Retinal pigment epithelial cell (primary cell): ENCODE results near the gene SLC6A5.
A peak's percentile ranks its signal among the peaks of the same experiment; 100 is the strongest.

Experiments used
- DNase-seq: peaks from one replicate; pipeline ENCODE4 v3.0.0-alpha.2; 2010; ENCODE audit warnings: low read depth
- H3K4me3 ChIP-seq: 2 replicates; pipeline ENCODE4 v1.5.1; 2011; ENCODE audit warnings: mild to moderate bottlenecking, low read length, control low read depth, moderate library complexity
- TF ChIP-seq, protein P1 (sequence below): conservative IDR thresholded peaks from 2 replicates; pipeline ENCODE4 v1.5.1; 2011; ENCODE audit warnings: low read depth, low read length, control low read depth, inconsistent platforms

SLC6A5 gene

DNA sequence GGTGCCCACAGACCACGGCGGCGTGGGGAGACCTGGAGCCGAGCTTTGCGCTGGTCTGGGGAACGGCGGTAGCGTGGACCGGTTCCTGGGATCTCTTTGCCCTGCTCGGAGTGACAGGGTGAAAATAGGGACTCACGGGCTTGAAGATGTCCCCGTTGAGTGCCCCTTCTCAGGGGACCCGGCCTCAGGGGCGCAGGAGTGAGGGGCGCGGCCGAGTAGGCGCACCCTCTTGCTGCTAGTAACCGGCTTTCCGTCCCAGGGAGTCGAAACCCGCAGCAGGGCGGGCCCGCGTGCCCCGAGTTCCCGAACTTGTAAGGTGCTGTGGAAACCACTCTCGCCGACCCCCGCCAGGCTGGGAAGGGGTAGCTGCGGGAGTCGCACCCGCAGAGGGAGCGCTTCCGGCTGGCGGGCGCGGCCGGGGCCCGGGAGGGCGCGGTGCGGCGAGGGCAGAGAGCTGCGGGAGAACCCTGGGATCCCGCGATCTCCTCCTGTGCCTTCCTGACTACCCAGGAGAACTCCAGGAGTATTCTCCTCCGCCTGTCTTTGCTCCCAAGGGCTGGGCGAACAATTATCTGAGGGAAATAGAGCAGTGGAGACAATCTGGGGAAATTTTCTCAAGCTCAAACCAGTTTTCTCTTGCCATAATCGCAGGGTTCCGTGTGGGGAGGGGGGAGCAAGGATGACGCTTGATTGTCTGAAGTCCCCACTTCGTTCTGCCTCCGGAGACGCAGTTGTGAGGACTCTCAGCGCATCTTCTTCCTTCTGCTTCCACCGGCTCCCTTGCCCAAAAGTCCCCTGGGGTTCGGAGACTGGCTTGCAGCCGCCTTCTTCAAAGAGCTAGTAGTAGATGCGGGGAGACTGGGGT, 70.6 kb downstream of the SLC6A5 start:
- TF ChIP-seq, protein P1, sequence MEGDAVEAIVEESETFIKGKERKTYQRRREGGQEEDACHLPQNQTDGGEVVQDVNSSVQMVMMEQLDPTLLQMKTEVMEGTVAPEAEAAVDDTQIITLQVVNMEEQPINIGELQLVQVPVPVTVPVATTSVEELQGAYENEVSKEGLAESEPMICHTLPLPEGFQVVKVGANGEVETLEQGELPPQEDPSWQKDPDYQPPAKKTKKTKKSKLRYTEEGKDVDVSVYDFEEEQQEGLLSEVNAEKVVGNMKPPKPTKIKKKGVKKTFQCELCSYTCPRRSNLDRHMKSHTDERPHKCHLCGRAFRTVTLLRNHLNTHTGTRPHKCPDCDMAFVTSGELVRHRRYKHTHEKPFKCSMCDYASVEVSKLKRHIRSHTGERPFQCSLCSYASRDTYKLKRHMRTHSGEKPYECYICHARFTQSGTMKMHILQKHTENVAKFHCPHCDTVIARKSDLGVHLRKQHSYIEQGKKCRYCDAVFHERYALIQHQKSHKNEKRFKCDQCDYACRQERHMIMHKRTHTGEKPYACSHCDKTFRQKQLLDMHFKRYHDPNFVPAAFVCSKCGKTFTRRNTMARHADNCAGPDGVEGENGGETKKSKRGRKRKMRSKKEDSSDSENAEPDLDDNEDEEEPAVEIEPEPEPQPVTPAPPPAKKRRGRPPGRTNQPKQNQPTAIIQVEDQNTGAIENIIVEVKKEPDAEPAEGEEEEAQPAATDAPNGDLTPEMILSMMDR: no peak
- H3K4me3 ChIP-seq: no peak overlapping the region
- DNase-seq: no peak

DNA sequence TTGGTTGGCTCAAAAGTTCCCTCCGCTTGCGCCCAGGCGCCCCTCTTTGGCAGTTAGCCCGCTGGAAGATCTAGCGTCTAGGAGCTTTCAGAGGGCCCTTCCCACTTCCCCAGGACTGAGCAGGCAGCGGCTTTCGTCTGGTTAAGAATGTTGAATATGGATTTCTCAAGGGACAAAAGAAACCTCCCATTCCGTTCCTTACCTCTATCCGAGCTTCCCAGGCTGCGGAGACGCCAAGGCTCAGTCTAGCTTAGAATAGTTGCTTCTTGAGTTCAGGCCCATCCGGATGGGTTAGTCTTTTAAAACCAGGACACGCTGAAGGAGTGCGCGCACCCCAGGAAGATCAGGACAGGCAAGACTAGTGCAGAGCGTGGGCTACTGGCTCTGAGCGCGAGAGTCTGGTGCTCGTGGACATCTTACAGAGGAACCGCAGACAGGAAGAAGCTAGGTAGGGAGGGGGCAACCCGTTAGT, 71.6 kb downstream of the SLC6A5 start:
- TF ChIP-seq, protein P1: no peak
- no peak overlapping the region for H3K4me3 ChIP-seq
- DNase-seq: no peak

DNA sequence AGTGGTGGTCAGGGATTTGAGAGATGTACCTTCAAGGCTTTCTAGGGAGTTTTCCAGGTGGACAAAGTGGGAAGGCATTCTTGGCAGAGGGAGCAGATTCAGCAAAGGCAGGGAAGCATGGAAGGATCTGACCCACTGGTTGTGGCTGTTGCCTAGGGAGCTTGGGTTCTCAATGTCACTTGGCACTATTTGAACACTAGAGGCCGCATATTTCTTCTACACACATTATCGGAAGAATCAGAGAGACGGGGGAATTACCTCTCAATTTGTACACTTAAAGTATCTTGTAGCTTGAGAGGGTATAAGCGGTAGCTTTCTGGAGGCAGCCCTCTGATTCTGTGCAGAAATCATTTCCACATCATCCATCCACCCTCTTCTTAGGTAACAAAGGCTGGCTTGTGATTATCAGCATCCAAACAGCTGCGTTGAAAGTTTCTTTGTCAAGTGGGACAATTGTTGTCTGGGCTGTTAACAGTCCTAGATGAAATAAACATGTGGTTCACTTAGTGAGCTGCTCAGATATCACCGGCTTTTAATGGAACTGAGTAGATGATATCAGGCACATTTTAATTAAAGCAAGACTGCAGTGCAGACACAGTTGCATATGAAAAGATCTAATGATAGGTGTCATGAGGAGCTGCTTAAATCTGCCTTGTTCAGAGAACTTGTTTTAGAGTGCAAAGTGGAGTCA, 72.6 kb downstream of the SLC6A5 start:
- DNase-seq: no peak
- H3K4me3 ChIP-seq: no peak overlapping the region
- TF ChIP-seq, protein P1: peak; percentile 38

DNA sequence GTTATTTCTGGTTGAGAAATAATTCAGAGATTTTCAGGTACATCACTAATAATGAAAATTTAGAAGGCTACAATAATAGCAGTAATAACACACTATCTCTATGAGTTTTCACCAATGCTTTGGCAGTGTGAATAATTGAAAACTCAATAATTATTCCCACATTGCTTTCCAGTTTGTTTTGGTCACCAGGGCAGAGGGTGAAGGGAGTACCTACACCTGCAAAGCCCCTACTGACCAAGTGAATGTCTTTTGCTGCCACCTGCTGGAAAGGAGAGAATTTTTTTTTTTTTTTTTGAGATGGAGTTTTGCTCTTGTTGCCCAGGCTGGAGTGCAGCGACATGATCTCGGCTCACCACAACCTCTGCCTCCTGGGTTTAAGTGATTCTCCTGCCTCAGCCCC, 73.2 kb downstream of the SLC6A5 start:
- no peak for DNase-seq
- H3K4me3 ChIP-seq: no peak overlapping the region
- TF ChIP-seq, protein P1: peak; percentile 42

DNA sequence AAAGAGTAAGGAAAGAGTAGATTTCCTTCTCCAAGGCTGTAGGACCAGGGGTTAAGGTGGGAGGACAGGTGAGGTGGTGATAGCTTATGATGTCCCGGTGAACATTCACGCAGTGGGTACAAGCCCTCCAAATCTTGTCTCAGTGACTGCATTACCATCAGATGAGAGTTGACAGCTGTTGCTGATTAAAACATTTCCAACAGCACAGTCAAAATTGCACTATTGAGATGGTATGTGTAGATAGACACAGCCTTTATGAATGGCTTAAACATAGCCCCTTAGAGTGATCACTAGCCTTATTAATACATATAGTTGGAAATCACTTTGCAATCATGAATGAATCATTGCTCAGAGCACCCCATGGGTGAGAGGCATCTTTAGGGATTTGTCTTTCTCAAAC, 77.2 kb downstream of the SLC6A5 start:
- TF ChIP-seq, protein P1: no peak
- no peak overlapping the region for H3K4me3 ChIP-seq
- DNase-seq: no peak

DNA sequence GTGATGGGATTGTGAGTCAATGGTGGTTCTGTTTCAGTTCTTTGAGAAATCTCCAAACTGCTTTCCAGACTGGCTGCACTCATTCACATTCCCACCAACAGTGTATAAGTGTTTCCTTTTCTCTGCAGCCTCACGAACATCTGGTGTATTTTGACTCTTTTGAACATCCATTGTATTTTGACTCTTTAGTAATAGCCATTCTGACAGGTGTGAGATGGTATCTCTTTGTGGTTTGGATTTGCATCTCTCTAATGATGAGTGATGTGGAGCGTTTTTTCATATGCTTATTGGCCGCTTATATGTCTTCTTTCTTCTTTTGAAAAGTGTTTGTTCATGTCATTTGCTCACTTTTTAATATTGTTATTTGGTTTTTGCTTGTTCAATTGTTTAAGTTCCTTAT, 89.4 kb downstream of the SLC6A5 start:
- no peak overlapping the region for H3K4me3 ChIP-seq
- TF ChIP-seq, protein P1: no peak
- DNase-seq: no peak
